Activated T-cell treated with anti-CD3 and anti-CD28 coated beads for 1 hour (primary cell): ENCODE results near the gene CLCA2.

Experiments
- DNase-seq: peaks from one replicate; pipeline ENCODE4 v3.0.0-alpha.2; 2020; ENCODE audit warnings: low read depth

CLCA2 gene

GRCh38 chr1:86477682-86478081 lies 53.7 kb downstream of the CLCA2 start:
- DNase-seq, result no peak

DNA sequence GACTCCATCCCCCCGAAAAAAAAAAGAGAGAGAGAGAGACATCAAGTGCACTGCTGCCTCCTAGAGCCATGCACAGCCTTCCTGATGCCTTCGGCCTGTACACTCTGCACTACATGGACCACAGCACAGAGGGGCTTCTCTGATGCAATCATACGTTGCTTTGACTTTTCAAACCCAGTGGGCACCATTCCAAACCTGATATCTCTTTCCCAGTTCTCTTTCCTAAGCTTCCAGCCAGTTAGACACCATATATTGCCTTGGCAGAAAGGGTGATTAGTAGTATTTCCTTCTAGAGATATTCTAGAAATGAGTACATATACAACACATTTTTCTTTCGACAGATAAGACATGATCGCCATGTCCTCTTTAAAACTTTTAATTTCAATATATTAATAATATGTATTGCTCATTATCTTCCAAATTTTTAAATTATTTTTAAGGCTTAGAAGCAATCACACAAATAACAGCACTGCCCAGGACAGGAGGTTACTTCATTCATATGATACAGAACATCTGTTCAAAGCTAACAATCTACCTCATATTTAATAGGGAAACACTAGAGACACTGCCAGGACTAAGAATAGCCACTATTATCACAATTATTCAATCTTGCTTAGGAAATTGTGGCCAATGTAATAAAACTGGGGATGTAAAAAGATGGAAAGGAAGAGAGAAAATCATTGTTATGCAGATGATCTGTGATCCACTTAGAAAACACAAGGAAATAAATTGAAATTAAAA lies 54.6 kb downstream of the CLCA2 start:
- no peak for DNase-seq

DNA sequence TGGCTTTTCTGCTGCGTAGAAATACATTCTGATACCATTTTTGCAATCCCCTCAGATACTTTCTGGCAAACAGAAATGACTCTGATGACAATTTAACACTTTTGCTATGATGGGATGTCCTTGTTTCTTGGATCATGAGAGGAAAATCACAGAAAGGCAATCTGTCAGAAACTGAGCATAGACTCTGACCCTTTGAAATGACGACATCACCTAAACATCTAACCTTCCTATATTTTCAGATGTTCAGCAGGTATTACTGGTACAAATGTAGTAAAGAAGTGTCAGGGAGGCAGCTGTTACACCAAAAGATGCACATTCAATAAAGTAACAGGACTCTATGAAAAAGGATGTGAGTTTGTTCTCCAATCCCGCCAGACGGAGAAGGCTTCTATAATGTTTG lies 58.0 kb downstream of the CLCA2 start:
- no peak for DNase-seq

DNA sequence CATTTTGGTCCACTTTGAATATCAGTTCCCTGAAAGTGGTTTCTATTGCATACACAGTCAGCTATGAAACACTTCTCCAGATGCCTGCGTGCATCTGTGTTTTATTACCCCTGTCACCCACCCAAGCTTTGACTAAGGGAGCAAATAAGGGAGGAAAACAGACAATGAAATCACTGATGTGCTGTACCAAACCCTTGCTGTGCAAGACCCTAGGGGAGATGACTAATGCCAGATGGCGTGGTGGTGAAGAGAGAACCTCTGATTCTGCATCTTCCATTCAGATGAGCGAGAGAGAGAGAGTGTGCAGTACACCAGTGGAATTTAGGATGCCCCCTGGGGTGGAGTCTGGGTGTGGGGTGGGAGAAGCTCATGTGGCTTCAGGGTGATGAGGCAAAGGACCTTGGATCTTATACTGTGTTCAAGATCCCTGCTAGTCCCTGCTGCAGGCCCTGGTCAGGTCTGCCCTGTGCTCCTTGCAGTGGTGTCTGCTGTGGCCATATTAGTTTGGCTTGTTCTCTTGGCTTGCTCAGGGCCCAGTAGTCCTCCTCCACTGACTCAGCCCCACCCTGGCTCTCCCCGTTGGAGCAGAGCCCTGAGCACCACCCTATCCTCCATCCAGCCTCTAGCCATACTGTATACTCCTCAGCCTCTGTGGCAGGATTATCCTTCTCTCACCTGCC lies 63.3 kb downstream of the CLCA2 start:
- DNase-seq, result no peak

DNA sequence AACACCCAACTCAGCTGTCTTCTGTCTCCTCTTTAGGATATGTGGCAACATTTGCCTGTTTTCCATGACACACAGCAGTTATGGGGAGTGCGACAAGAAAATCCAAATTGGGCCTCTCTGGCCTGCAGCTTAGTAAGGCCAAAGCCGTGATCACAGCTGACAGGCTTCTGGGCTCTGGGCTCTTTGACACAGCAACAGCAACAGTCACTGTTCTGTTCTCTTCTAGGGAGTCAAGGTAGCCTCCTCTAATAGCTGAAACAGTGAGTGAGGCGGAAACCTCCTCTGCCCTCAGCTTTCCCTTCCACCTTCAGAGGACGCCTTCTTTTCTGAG lies 63.8 kb downstream of the CLCA2 start:
- DNase-seq, result no peak

- DNase-seq, result no peak
These were observed 65.4 kb downstream of the CLCA2 start for GRCh38 chr1:86489242-86489878.

DNA sequence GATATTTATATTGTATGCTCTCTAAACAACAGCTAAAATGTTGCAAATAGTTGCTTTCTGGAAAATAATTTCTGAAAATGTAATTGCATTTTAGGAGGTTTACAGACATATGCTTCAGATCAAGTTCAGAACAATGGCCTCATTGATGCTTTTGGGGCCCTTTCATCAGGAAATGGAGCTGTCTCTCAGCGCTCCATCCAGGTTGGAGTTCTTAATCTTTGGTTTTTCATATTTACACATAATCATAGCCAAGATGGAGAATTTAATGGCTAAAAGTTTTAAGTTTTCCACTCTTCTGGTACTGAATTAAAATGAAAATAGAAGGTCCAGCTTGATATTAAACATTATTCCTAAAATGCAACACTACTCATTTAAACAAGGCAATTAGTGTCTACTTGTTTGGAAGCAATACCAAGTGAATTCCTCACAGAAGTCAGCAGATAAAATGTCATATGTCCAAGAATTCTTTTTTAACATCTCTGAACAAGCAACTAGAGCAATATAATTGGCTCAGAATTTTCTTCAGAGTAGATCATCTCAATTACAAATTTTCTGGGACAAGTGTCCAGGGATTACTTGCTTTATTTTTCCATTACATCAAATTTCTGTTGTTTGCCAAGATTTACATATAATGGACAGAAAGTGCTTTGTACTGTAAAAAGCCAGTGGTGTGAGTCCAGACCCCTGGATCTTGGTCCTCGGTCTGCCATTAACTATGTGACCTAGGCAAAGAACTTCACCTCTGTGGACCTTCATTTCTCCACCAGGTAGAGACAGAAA lies 67.4 kb downstream of the CLCA2 start:
- DNase-seq, result no peak

DNA sequence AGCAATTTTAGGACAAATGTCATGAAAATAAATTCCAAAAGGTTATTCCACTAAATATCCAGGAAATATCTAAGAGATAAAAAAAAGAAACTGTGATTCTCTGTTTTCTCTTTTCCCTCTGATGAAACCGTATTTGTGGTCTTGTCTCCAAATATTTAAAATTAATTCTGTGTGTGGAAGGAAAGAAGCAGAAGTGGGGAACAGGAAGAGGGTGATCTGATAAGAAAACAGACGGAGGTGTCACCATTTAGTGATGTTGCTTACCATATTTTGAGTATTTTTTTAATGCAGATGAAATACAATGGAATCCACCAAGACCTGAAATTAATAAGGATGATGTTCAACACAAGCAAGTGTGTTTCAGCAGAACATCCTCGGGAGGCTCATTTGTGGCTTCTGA lies 74.3 kb downstream of the CLCA2 start:
- no peak for DNase-seq

GRCh38 chr1:86499987-86500593 lies 76.1 kb downstream of the CLCA2 start:
- DNase-seq, result no peak

DNA sequence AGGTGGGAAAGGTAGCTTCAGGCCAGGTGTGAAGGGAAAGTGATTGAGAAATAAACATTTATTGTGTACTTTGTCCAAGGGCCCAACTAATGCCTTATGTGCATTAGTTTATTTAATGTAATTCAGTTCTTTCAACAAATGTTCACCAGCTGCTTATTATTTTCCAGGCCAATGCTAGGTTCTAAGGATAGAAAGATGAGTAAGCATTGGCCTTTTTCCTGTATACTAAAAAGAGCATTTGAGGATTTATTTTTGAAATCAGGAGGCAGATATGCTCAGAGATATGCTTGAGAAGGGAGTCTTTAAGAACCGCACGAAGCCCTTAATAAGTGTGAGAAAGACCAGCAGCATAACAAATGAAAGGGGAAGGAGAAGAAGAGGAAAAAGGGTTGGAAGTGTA lies 76.7 kb downstream of the CLCA2 start:
- no peak for DNase-seq

DNA sequence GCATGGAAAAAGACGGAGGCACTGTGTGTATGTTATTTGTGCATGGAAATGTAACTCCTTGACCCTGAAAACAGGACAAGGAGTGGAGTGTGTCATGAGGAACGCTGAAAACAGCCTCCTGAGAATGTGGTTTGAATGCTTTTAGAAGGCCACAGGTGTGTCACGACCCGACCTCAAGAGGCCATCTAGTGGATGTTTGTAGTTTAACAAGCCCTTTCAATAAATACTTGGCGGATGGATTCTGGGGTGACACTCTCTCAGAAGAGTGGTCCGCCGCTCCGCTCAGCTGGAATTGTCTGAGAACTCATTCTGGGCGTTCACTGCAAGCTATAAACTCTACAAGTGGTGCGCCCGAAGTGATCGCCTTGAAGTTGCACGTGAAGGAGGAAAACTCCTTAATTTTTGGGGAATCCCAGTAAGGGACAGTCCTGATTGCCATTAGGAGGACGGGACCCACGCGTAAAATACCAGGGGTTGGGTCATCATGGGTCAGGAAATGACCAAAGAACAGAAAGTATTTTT lies 78.2 kb downstream of the CLCA2 start:
- DNase-seq, result peak; percentile 12

- no peak for DNase-seq
These were observed 78.9 kb downstream of the CLCA2 start for GRCh38 chr1:86502721-86503405.

DNA sequence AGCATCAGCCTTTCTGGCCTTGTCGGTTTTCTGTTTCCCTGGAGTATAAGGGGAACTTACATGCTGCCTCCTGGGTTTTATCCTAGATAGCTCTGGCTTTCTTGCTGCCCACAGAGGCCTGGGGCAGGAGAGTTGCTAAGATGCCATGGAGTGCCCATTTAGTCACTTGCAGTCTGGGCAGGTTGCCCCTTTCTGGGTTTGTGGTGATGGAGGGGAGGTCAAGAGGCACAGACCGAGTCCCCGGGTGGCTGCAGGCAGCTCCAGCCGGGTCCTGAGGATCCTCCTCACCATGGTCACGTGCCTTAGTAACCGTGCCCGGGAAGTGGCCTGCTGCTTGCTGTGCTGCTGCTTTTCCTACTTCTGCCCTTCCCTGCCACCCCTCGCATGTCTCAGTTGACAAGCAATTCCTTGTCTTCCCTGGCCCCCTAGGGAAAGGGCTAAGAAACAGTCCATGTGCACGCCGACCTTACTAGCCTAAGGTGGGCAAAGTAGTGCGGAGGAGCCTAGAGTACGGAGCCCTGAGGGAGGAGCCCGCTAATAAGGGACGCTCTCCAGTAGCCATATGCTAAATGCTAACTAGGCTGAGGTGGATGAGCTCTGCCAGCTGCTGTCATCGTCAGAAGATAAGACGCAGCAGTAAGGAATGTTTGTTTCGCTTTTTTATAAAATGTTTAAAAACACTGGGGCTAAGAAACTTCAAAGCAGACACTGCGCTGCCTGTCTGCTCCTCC lies 79.6 kb downstream of the CLCA2 start:
- DNase-seq, result no peak

GRCh38 chr1:86504137-86504479 lies 80.1 kb downstream of the CLCA2 start:
- DNase-seq, result no peak

- no peak for DNase-seq
These were observed 81.1 kb downstream of the CLCA2 start for GRCh38 chr1:86504895-86505563.

DNA sequence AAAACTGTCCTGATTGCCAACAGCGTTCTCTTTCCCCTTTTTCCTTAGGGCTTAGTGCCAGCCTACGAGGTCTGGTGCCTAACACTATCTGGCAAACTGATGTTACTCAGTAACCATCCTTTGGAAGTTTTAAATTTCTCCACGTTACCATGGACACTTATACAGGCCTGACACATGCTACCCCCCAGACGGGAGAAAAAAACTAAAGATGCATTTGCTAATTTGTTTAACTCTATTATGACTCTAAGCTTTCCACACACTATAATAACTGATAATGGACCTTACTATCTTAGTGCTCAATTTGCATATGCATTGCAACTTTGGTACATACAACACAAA lies 81.6 kb downstream of the CLCA2 start:
- no peak for DNase-seq
